OCI-LY1 (cell line): Measurements from ENCODE around the gene BABAM1.

Source experiments
- H2AFZ ChIP-seq: fragments of 200-600 bp; sonication (generic), shearing (Covaris generic); 2 replicates; pipeline ENCODE4 v1.6.0; 2014; ENCODE audit warnings: antibody characterized with exemption, mild to moderate bottlenecking, low read length
- H3F3A ChIP-seq: fragments of 200-600 bp; sonication (generic), shearing (Covaris generic); 2 replicates; pipeline ENCODE4 v1.6.0; 2014; ENCODE audit warnings: mild to moderate bottlenecking, antibody characterized with exemption, low read length, moderate library complexity; ENCODE audit not compliant: insufficient read depth
- H3K27ac ChIP-seq: fragments of 200-600 bp; sonication (generic); 2 replicates; pipeline ENCODE4 v1.5.1; 2014; ENCODE audit warnings: low read length, mixed run types, mild to moderate bottlenecking, low read depth; ENCODE audit not compliant: poor library complexity, severe bottlenecking
- H3K27me3 ChIP-seq: fragments of 200-600 bp; sonication (generic); 2 replicates; pipeline ENCODE4 v1.6.0; 2014; ENCODE audit warnings: antibody characterized with exemption, mild to moderate bottlenecking, low read length, moderate library complexity; ENCODE audit not compliant: insufficient read depth
- H3K36me3 ChIP-seq: fragments of 200-600 bp; sonication (generic); 2 replicates; pipeline ENCODE4 v1.6.1; 2014; ENCODE audit warnings: mild to moderate bottlenecking, antibody characterized with exemption, low read length, moderate library complexity, mixed read lengths; ENCODE audit not compliant: insufficient read depth
- H3K4me1 ChIP-seq: fragments of 200-600 bp; sonication (generic); 2 replicates; pipeline ENCODE4 v1.5.1; 2014; ENCODE audit warnings: mild to moderate bottlenecking, low read length, moderate library complexity; ENCODE audit not compliant: insufficient read depth, severe bottlenecking
- H3K4me2 ChIP-seq: fragments of 200-600 bp; sonication (generic), shearing (Covaris generic); 2 replicates; pipeline ENCODE4 v1.6.1; 2014; ENCODE audit warnings: low read length
- H3K4me3 ChIP-seq: fragments of 200-600 bp; sonication (generic); 2 replicates; pipeline ENCODE4 v1.5.1; 2014; ENCODE audit warnings: low read length, low read depth, mild to moderate bottlenecking, mixed read lengths; ENCODE audit not compliant: poor library complexity, severe bottlenecking
- H3K79me2 ChIP-seq: fragments of 200-600 bp; shearing (Covaris generic); 2 replicates; pipeline ENCODE4 v1.6.1; 2016; ENCODE audit warnings: mixed run types, low read length, mixed read lengths; ENCODE audit not compliant: insufficient read depth
- H3K9ac ChIP-seq: fragments of 200-600 bp; sonication (generic), shearing (Covaris generic); 2 replicates; pipeline ENCODE4 v1.6.1; 2014; ENCODE audit warnings: mild to moderate bottlenecking, low read length, mixed read lengths
- H3K9me2 ChIP-seq: fragments of 200-600 bp; sonication (generic), shearing (Covaris generic); 2 replicates; pipeline ENCODE4 v1.6.1; 2014; ENCODE audit warnings: low read depth, mild to moderate bottlenecking, low read length, mixed read lengths
- H3K9me3 ChIP-seq: fragments of 200-600 bp; shearing (Covaris generic); 2 replicates; pipeline ENCODE4 v1.6.1; 2014; ENCODE audit warnings: low read length, mixed read lengths
- H4K20me1 ChIP-seq: fragments of 200-600 bp; sonication (generic), shearing (Covaris generic); 2 replicates; pipeline ENCODE4 v1.6.0; 2016; ENCODE audit warnings: mild to moderate bottlenecking, low read length; ENCODE audit not compliant: insufficient read depth
- CTCF ChIP-seq: fragments of 200-600 bp; sonication (generic), shearing (Covaris generic); IDR thresholded peaks from 2 replicates; pipeline ENCODE4 v1.5.1; 2017; ENCODE audit warnings: mild to moderate bottlenecking, antibody characterized with exemption, low read length, moderate library complexity, mixed read lengths
- EZH2 ChIP-seq: fragments of 200-600 bp; sonication (generic), shearing (Covaris generic); IDR thresholded peaks from 2 replicates; pipeline ENCODE4 v1.8.0; 2017; ENCODE audit warnings: borderline replicate concordance, mixed run types, mild to moderate bottlenecking, antibody characterized with exemption, low read length, moderate library complexity, mixed read lengths

The BABAM1 gene

GRCh38 chr19:17311455-17312188 lies 44.4 kb downstream of the BABAM1 start:
- Histone ChIP-seq H3F3A (no peaks in the 10 kb centered on the region; the same call in 1 of the 2 replicates), H3K27me3 (no peaks in the 10 kb centered on the region), H2AFZ (no peak overlapping the region), H3K79me2 (peaks cover 13% of the 10 kb centered on the region), H3K4me2 (no peak overlapping the region), H3K4me1 (peaks cover 23% of the 10 kb centered on the region), H3K9ac (no peak overlapping the region), H3K36me3 (peaks cover 36% of the 10 kb centered on the region), H3K9me2 (no peaks in the 10 kb centered on the region), H3K4me3 (no peak overlapping the region), H4K20me1 (no peaks in the 10 kb centered on the region), H3K9me3 (no peaks in the 10 kb centered on the region), H3K27ac (no peak overlapping the region)
- TF ChIP-seq CTCF = no peak
- no peak for TF ChIP-seq EZH2

- peaks cover 36% of the 10 kb centered on the region for H3K36me3 ChIP-seq
- no peak overlapping the region for H3K4me3 ChIP-seq
- peaks cover 14% of the 10 kb centered on the region for H3K4me1 ChIP-seq
- no peak overlapping the region for H3K9ac ChIP-seq
- H4K20me1 ChIP-seq = no peaks in the 10 kb centered on the region
- H3K79me2 ChIP-seq = peaks cover 13% of the 10 kb centered on the region
- no peak overlapping the region for H2AFZ ChIP-seq
- H3K9me3 ChIP-seq = no peaks in the 10 kb centered on the region
- no peaks in the 10 kb centered on the region for H3K9me2 ChIP-seq
- H3K27me3 ChIP-seq = no peaks in the 10 kb centered on the region
- no peak for TF ChIP-seq CTCF
- TF ChIP-seq EZH2 = no peak
- no peak overlapping the region for H3K27ac ChIP-seq
- H3K4me2 ChIP-seq = no peak overlapping the region
- no peaks in the 10 kb centered on the region; the same call in 1 of the 2 replicates for H3F3A ChIP-seq
Measured at GRCh38 chr19:17312189-17313113, 45.2 kb downstream of the BABAM1 start.

GRCh38 chr19:17314007-17314593 lies 46.9 kb downstream of the BABAM1 start:
- no peak for TF ChIP-seq EZH2
- TF ChIP-seq CTCF = no peak
- no peaks in the 10 kb centered on the region for H3K9me3 ChIP-seq
- no peak overlapping the region for H3K27ac ChIP-seq
- peaks cover 13% of the 10 kb centered on the region for H3K79me2 ChIP-seq
- no peaks in the 10 kb centered on the region for H3K27me3 ChIP-seq
- H3K4me3 ChIP-seq = no peak overlapping the region
- H4K20me1 ChIP-seq = no peaks in the 10 kb centered on the region
- no peak overlapping the region for H3K9ac ChIP-seq
- no peaks in the 10 kb centered on the region for H3K9me2 ChIP-seq
- no peaks in the 10 kb centered on the region for H3F3A ChIP-seq
- peaks cover 38% of the 10 kb centered on the region for H3K36me3 ChIP-seq
- peaks cover 9% of the 10 kb centered on the region for H3K4me1 ChIP-seq
- H2AFZ ChIP-seq = no peak overlapping the region
- H3K4me2 ChIP-seq = no peak overlapping the region
